Measurements from ENCODE around the gene GREB1. TPM values are rescaled to one million over a fixed set of nuclear protein-coding genes. Genes with fewer than 3 reads are reported as not detected.

The GREB1 gene
- total and polyA plus RNA-seq, 9 donors: 104 to 723 (median 232) TPM

- no peaks in the 10 kb centered on the region for H3K27me3 ChIP-seq
- no peak for TF ChIP-seq POLR2A (IDR thresholded peaks at IDR 0.05)
- no peak for TF ChIP-seq CTCF (IDR thresholded peaks at IDR 0.05)
- TF ChIP-seq EP300 (IDR thresholded peaks at IDR 0.05): no peak
- no peaks in the 10 kb centered on the region for H3K4me1 ChIP-seq (ENCODE audit: insufficient read depth)
- H3K9me3 ChIP-seq: no peaks in the 10 kb centered on the region
- intact Hi-C loops (cut with DNase I): no loop called here
- no peak for DNase-seq
- no peak overlapping the region for H3K27ac ChIP-seq
- H3K36me3 ChIP-seq: peaks cover 7% of the 10 kb centered on the region
- no peak overlapping the region for H3K4me3 ChIP-seq
- WGBS, 3 donors: 71 to 79% (median 74%) methylated on average over 15 of the region's 15 CpGs
These were observed 103.7 kb downstream of the GREB1 start for GRCh38 chr2:11637546-11637945.

GRCh38 chr2:11639503-11639902, 105.7 kb downstream of the GREB1 start:
- intact Hi-C loops (cut with DNase I): no loop called here
- no peak for DNase-seq
- no peak for TF ChIP-seq POLR2A (IDR thresholded peaks at IDR 0.05)
- no peak for TF ChIP-seq CTCF (IDR thresholded peaks at IDR 0.05)
- no peak for TF ChIP-seq EP300 (IDR thresholded peaks at IDR 0.05)
- Histone ChIP-seq H3K4me3 (no peak overlapping the region), H3K4me1 (ENCODE audit: insufficient read depth) (no peaks in the 10 kb centered on the region), H3K36me3 (peaks cover 7% of the 10 kb centered on the region), H3K9me3 (no peaks in the 10 kb centered on the region), H3K27ac (no peak overlapping the region), H3K27me3 (no peaks in the 10 kb centered on the region)
- WGBS, 3 donors: 81 to 87% (median 83%) methylated on average over 5 of the region's 5 CpGs

DNA sequence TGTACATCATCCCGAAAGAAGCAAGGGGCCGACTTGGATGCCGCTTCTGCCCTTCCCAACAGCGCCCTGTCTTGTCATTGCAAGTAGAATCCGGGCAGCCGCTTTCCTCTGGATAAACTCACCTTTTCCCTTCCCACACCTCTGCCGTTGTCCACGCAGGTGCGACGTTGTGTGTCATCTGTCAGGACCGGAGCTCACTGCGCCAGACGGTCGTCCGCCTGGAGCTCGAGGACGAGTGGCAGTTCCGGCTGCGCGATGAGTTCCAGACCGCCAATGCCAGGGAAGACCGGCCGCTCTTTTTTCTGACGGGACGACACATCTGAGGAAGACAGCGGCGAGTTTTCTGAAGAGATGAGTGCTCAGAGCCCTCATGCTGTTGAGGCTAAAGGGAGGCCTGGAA, 106.3 kb downstream of the GREB1 start:
- Histone ChIP-seq H3K27me3 (no peaks in the 10 kb centered on the region), H3K9me3 (no peaks in the 10 kb centered on the region), H3K4me3 (no peak overlapping the region), H3K4me1 (ENCODE audit: insufficient read depth) (no peaks in the 10 kb centered on the region), H3K36me3 (peaks cover 7% of the 10 kb centered on the region), H3K27ac (no peak overlapping the region)
- 92 to 93% (median 92%) methylated on average over 27 of the region's 27 CpGs for WGBS, 3 donors
- no peak for TF ChIP-seq POLR2A (IDR thresholded peaks at IDR 0.05)
- TF ChIP-seq EP300 (IDR thresholded peaks at IDR 0.05): no peak
- intact Hi-C loops (cut with DNase I): no loop called here
- peak in 1 of 5 donors; percentile 27 for DNase-seq

DNA sequence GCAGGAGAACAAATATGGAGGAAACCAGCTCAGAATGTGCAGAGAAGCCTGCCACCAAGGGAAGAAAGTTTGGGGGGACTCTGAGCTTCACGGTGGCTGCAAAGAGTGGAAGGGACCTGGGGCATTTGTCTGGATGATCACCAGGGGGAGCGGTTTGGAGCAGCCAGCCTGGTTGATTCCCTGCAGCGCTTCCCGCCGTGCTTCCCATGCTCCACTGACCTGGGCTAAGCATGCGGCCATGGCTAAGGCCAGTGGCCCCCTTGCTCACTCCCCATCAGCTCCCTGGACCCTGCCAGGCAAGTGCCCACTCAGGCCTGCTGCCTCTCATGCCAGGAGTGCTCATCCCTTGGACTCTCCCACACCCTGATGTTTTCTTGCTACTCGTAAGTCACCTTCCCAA, 109.1 kb downstream of the GREB1 start:
- intact Hi-C loops (cut with DNase I): no loop called here
- 78 to 83% (median 80%) methylated on average over 7 of the region's 7 CpGs for WGBS, 3 donors
- Histone ChIP-seq H3K4me3 (no peak overlapping the region), H3K27me3 (no peaks in the 10 kb centered on the region), H3K27ac (no peak overlapping the region), H3K36me3 (peaks cover 7% of the 10 kb centered on the region), H3K4me1 (ENCODE audit: insufficient read depth) (no peaks in the 10 kb centered on the region), H3K9me3 (no peaks in the 10 kb centered on the region)
- DNase-seq: no peak
- no peak for TF ChIP-seq POLR2A (IDR thresholded peaks at IDR 0.05)
- no peak for TF ChIP-seq CTCF (IDR thresholded peaks at IDR 0.05)
- no peak for TF ChIP-seq EP300 (IDR thresholded peaks at IDR 0.05)

DNA sequence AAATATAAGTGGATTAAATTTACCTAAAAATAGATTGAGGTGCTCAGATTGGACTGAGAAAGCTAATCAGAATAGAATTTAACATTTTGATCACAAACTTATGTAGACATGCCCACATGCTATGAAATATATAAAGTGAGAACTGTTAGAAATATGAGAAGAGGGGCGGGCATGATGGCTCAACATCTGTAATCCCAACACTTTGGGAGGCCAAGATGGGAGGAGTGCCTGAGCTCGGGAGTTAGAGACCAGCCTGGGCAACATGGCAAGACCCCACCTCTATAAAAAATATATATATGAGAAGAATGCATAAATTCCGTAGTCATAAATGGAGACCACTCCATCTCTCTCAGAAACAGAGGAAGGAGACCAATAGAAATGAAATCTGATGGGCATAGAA, 110.4 kb downstream of the GREB1 start:
- 81 to 84% (median 82%) methylated on average over 3 of the region's 3 CpGs for WGBS, 3 donors

More for the DNA sequence above, 110.4 kb downstream of the GREB1 start:
- no peak for TF ChIP-seq CTCF (IDR thresholded peaks at IDR 0.05)
- no peak for TF ChIP-seq EP300 (IDR thresholded peaks at IDR 0.05)
- no peak for TF ChIP-seq POLR2A (IDR thresholded peaks at IDR 0.05)
- Histone ChIP-seq H3K27me3 (no peaks in the 10 kb centered on the region), H3K4me1 (ENCODE audit: insufficient read depth) (no peaks in the 10 kb centered on the region), H3K27ac (no peak overlapping the region), H3K4me3 (no peak overlapping the region), H3K36me3 (peaks cover 1% of the 10 kb centered on the region), H3K9me3 (no peaks in the 10 kb centered on the region)
- no peak for DNase-seq
- intact Hi-C loops (cut with DNase I): no loop called here

All from ovary (tissue), 9 donors.